Measurements from ENCODE around the gene SYT1. TPM values are rescaled to one million over a fixed set of nuclear protein-coding genes. Genes with fewer than 3 reads are reported as not detected.
A peak's percentile ranks its signal among the peaks of the same experiment; 100 is the strongest.

SYT1 gene
- total and polyA plus RNA-seq, 2 of the 8 experiments (the other 6 are each of a cell fraction or from before 2014, with no cell fraction given) = 11.0 to 34.6 TPM

GRCh38 chr12:79374545-79374944 is 510.0 kb downstream of the SYT1 start:
- H3K79me2 ChIP-seq (ENCODE audit: control insufficient read depth in 1 of 2, insufficient read depth in 2 of 2, low read length in 2 of 2) = no peaks in the 10 kb centered on the region
- no peak overlapping the region for H4K8ac ChIP-seq (ENCODE audit: extremely low read depth, insufficient read depth, low read length)
- no peaks in the 10 kb centered on the region for H3K23me2 ChIP-seq (ENCODE audit: low read depth, low read length)
- no peaks in the 10 kb centered on the region for H4K20me1 ChIP-seq (replicated peaks in 1 of 2; ENCODE audit: control insufficient read depth in 1 of 2, insufficient read depth in 2 of 2, low read length in 2 of 2)
- no peak overlapping the region for H2AK5ac ChIP-seq (ENCODE audit: low read depth, low read length)
- H2BK120ac ChIP-seq (replicated peaks; ENCODE audit: low read depth, low read length) = no peak overlapping the region
- no peaks in the 10 kb centered on the region for H3K9me3 ChIP-seq (ENCODE audit: insufficient read depth in 2 of 2, low read depth in 1 of 2, low read length in 1 of 2)
- H3K14ac ChIP-seq (ENCODE audit: insufficient read length) = no peak overlapping the region
- H3K79me1 ChIP-seq (ENCODE audit: low read depth, low read length) = no peaks in the 10 kb centered on the region
- H3K36me3 ChIP-seq (ENCODE audit: control insufficient read depth in 2 of 4, insufficient read depth in 4 of 4, low read length in 3 of 4) = no peaks in the 10 kb centered on the region
- H3K4me3 ChIP-seq (ENCODE audit: extremely low read depth in 1 of 4, insufficient read depth in 2 of 4, low read depth in 3 of 4, low read length in 4 of 4) = no peak overlapping the region
- no peak overlapping the region for H4K5ac ChIP-seq (ENCODE audit: insufficient read length, low read depth, low read length)
- H2BK5ac ChIP-seq (ENCODE audit: low read depth, low read length) = no peak overlapping the region
- DNase-seq (ENCODE audit: low read depth in 1 of 2, low spot score in 2 of 2) (no peak), FAIRE-seq (no peak)
- H2BK20ac ChIP-seq (ENCODE audit: low read length) = no peak overlapping the region
- no peak overlapping the region for H3K27ac ChIP-seq (ENCODE audit: low read depth, low read length)
- H3K4me1 ChIP-seq (replicated peaks in 1 of 4; ENCODE audit: control insufficient read depth in 3 of 4, insufficient read depth in 4 of 4, low read length in 3 of 4) = peaks cover 0 to 9% (median 0%) of the 10 kb centered on the region in 4 experiments; a peak in 1 of 7 replicates
- H2BK12ac ChIP-seq (ENCODE audit: low read depth, low read length) = no peak overlapping the region
- H3K18ac ChIP-seq (ENCODE audit: extremely low read depth, low read length) = no peak overlapping the region
- CTCF ChIA-PET (ENCODE audit: partially characterized antibody) = interaction anchor here (0.6 to 2.3 kb wide), 14 partner anchors 10 to 1228 kb away, joined by 3 to 16 read pairs (median 4); no protein-coding TSS in a partner anchor
- TF ChIP-seq RAD21 (IDR thresholded peaks at IDR 0.05 in 1 of 2, conservative IDR thresholded peaks at IDR 0.05 in 1 of 2; ENCODE audit: low read depth in 2 of 2, low read length in 2 of 2) = peak in 1 of 2 experiments; percentile 24; a peak in 2 of 4 replicates
- TF ChIP-seq SIRT6 (IDR thresholded peaks at IDR 0.05; ENCODE audit: low read length) = no peak
- TF ChIP-seq, protein P1, sequence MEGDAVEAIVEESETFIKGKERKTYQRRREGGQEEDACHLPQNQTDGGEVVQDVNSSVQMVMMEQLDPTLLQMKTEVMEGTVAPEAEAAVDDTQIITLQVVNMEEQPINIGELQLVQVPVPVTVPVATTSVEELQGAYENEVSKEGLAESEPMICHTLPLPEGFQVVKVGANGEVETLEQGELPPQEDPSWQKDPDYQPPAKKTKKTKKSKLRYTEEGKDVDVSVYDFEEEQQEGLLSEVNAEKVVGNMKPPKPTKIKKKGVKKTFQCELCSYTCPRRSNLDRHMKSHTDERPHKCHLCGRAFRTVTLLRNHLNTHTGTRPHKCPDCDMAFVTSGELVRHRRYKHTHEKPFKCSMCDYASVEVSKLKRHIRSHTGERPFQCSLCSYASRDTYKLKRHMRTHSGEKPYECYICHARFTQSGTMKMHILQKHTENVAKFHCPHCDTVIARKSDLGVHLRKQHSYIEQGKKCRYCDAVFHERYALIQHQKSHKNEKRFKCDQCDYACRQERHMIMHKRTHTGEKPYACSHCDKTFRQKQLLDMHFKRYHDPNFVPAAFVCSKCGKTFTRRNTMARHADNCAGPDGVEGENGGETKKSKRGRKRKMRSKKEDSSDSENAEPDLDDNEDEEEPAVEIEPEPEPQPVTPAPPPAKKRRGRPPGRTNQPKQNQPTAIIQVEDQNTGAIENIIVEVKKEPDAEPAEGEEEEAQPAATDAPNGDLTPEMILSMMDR (IDR thresholded peaks at IDR 0.05; ENCODE audit: control extremely low read depth in 1 of 3, insufficient read depth in 1 of 3, low read depth in 1 of 3, low read length in 3 of 3) = peak in 1 of 3 experiments; percentile 8; a peak in 2 of 4 replicates
- H3K4ac ChIP-seq (replicated peaks; ENCODE audit: insufficient read length, low read depth, low read length) = no peak overlapping the region
- POLR2A ChIA-PET (ENCODE audit: partially characterized antibody) = interaction anchor here (1.0 kb wide), 1 partner anchor 11 kb away, joined by 3 read pairs; no protein-coding TSS in a partner anchor
- no peak overlapping the region for H3K56ac ChIP-seq (replicated peaks; ENCODE audit: insufficient read length, low read depth, low read length)
- H4K91ac ChIP-seq (replicated peaks; ENCODE audit: insufficient read length, low read length) = no peak overlapping the region
- 89% methylated on average over 1 of the region's 1 CpG; no CpG with 5 or more reads in 1 of the 2 experiments for WGBS, 2 experiments (ENCODE audit: extremely low coverage in 1 of 2, insufficient coverage in 1 of 2, insufficient read length in 1 of 2, insufficient replicate concordance in 2 of 2, low coverage in 1 of 2, low lambda C conversion rate in 2 of 2, missing lambda C conversion rate in 1 of 2)
- H3K27me3 ChIP-seq (replicated peaks in 1 of 4; ENCODE audit: control insufficient read depth in 3 of 4, extremely low read depth in 1 of 4, insufficient read depth in 3 of 4, low read length in 3 of 4) = no peaks in the 10 kb centered on the region
- H2BK15ac ChIP-seq (ENCODE audit: low read length) = no peak overlapping the region
- H3K4me2 ChIP-seq (ENCODE audit: insufficient read depth in 1 of 2, low read depth in 2 of 2, low read length in 2 of 2) = no peak overlapping the region
- no peak overlapping the region for H2AFZ ChIP-seq (ENCODE audit: low read length)
- H3K9ac ChIP-seq (replicated peaks in 1 of 4; ENCODE audit: extremely low read depth in 1 of 4, low read depth in 3 of 4, low read length in 3 of 4) = peak overlapping the region in 1 of 4 experiments; percentile 1; a peak in 1 of 7 replicates
- no peak overlapping the region for H3K23ac ChIP-seq (ENCODE audit: insufficient read length)

All from H1 (cell line).